ENCODE measurements around the gene ULK4.

ULK4 gene

GRCh38 chr3:41302295-41302694 is 659.6 kb downstream of the ULK4 start:
- Histone ChIP-seq H3K4me1 (ENCODE audit: control insufficient read depth, low read length) (no peaks in the 10 kb centered on the region), H3K9me2 (replicated peaks; ENCODE audit: control insufficient read depth, low read length) (no peaks in the 10 kb centered on the region), H3K27ac (ENCODE audit: low read depth, low read length) (no peak overlapping the region), H3K4me3 (ENCODE audit: low read length) (no peak overlapping the region), H3K4me2 (ENCODE audit: low read length) (no peak overlapping the region), H4K20me1 (ENCODE audit: control insufficient read depth, insufficient read depth, low read depth, low read length) (no peaks in the 10 kb centered on the region), H3K9me3 (ENCODE audit: control insufficient read depth, insufficient read depth, low read length) (no peaks in the 10 kb centered on the region), H3K79me2 (ENCODE audit: control insufficient read depth, low read length) (no peaks in the 10 kb centered on the region), H3K27me3 (ENCODE audit: control insufficient read depth, low read length) (peaks cover 3% of the 10 kb centered on the region; the same call in 1 of the 2 replicates), H3F3A (ENCODE audit: control insufficient read depth, insufficient read depth) (no peaks in the 10 kb centered on the region), H3K36me3 (ENCODE audit: control insufficient read depth, low read length) (no peaks in the 10 kb centered on the region)
- no peak for TF ChIP-seq CTCF (IDR thresholded peaks at IDR 0.05; ENCODE audit: low read depth, low read length, poor library complexity, severe bottlenecking)
- TF ChIP-seq EZH2phosphoT487 (IDR thresholded peaks at IDR 0.05; ENCODE audit: borderline replicate concordance, low read length): no peak

DNA sequence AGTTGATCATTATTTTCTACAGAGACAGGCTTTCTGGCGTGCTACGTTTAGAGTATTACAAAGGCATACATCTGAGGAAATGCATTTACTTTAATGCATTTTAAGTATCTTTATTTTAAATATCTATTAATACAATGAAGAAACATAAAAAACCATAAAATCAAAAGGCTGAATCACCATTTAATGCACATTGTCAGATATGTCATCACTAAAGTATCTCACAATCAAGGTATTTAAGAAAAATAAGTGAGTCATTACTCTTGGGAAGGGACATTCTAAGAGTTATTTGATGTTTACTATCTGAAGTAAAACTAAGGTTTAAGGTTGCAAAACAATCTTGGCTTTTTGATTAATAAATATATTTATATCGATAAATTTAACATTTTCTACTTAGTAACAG is 660.4 kb downstream of the ULK4 start:
- no peak overlapping the region for H3K27ac ChIP-seq (ENCODE audit: low read depth, low read length)
- no peaks in the 10 kb centered on the region for H3K4me1 ChIP-seq (ENCODE audit: control insufficient read depth, low read length)
- H3K9me3 ChIP-seq (ENCODE audit: control insufficient read depth, insufficient read depth, low read length): no peaks in the 10 kb centered on the region
- no peak overlapping the region for H3K4me2 ChIP-seq (ENCODE audit: low read length)
- H3K4me3 ChIP-seq (ENCODE audit: low read length): no peak overlapping the region
- no peaks in the 10 kb centered on the region for H3K79me2 ChIP-seq (ENCODE audit: control insufficient read depth, low read length)
- H3K36me3 ChIP-seq (ENCODE audit: control insufficient read depth, low read length): no peaks in the 10 kb centered on the region
- no peaks in the 10 kb centered on the region for H3F3A ChIP-seq (ENCODE audit: control insufficient read depth, insufficient read depth)
- no peaks in the 10 kb centered on the region for H3K9me2 ChIP-seq (replicated peaks; ENCODE audit: control insufficient read depth, low read length)
- H4K20me1 ChIP-seq (ENCODE audit: control insufficient read depth, insufficient read depth, low read depth, low read length): no peaks in the 10 kb centered on the region
- H3K27me3 ChIP-seq (ENCODE audit: control insufficient read depth, low read length): peaks cover 3% of the 10 kb centered on the region; the same call in 1 of the 2 replicates
- TF ChIP-seq EZH2phosphoT487 (IDR thresholded peaks at IDR 0.05; ENCODE audit: borderline replicate concordance, low read length) (no peak), CTCF (IDR thresholded peaks at IDR 0.05; ENCODE audit: low read depth, low read length, poor library complexity, severe bottlenecking) (no peak)

GRCh38 chr3:41299036-41299435 is 662.9 kb downstream of the ULK4 start:
- Histone ChIP-seq H3K4me3 (ENCODE audit: low read length) (no peak overlapping the region), H3K79me2 (ENCODE audit: control insufficient read depth, low read length) (no peaks in the 10 kb centered on the region), H3F3A (ENCODE audit: control insufficient read depth, insufficient read depth) (no peaks in the 10 kb centered on the region), H4K20me1 (ENCODE audit: control insufficient read depth, insufficient read depth, low read depth, low read length) (no peaks in the 10 kb centered on the region), H3K4me2 (ENCODE audit: low read length) (no peak overlapping the region), H3K9me3 (ENCODE audit: control insufficient read depth, insufficient read depth, low read length) (no peaks in the 10 kb centered on the region), H3K27ac (ENCODE audit: low read depth, low read length) (no peak overlapping the region), H3K36me3 (ENCODE audit: control insufficient read depth, low read length) (no peaks in the 10 kb centered on the region), H3K4me1 (ENCODE audit: control insufficient read depth, low read length) (no peaks in the 10 kb centered on the region), H3K27me3 (ENCODE audit: control insufficient read depth, low read length) (peaks cover 3% of the 10 kb centered on the region; the same call in 1 of the 2 replicates), H3K9me2 (replicated peaks; ENCODE audit: control insufficient read depth, low read length) (no peaks in the 10 kb centered on the region)
- TF ChIP-seq CTCF (IDR thresholded peaks at IDR 0.05; ENCODE audit: low read depth, low read length, poor library complexity, severe bottlenecking): no peak
- no peak for TF ChIP-seq EZH2phosphoT487 (IDR thresholded peaks at IDR 0.05; ENCODE audit: borderline replicate concordance, low read length)

All from DOHH2 (cell line).